ENCODE results near the gene PEF1. TPM values are rescaled to one million over a fixed set of nuclear protein-coding genes. Genes with fewer than 3 reads are reported as not detected.

The PEF1 gene
- total RNA-seq, 4 donors from 2014 or later, result 97.9 to 117 (median 103) TPM

DNA sequence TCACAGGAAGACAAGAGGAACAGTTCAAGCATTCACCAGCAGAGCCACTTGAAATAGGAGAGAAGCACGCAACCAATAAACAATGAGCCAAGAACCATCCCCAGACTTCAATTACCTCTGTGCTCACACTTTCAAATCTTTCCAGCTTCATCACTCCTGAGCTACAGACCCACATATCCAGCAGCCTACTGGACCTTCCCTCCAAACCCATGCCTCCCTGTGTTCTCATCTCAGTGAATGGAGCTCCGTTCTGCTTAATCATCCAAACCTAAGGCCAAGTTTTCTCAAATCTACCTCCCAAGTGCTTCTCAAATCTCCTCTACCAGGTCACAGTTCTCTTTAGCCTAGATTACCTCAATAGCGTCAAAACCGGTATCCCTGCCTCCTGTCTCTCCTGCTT lies 3.7 kb downstream of the PEF1 start:
- Histone ChIP-seq H3K4me3 (no peak overlapping the region), H3K27ac (peak overlapping the region; percentile 35), H3K9me3 (no peaks in the 10 kb centered on the region), H3K4me1 (peaks cover 81% of the 10 kb centered on the region), H3K36me3 (no peaks in the 10 kb centered on the region), H3K27me3 (no peaks in the 10 kb centered on the region)
- no peak for DNase-seq (ENCODE audit: low spot score in 2 of 2)
- 73% methylated on average over 4 of the region's 4 CpGs for WGBS
- TF ChIP-seq POLR2AphosphoS5 (IDR thresholded peaks at IDR 0.05) (no peak), CTCF (IDR thresholded peaks at IDR 0.05) (no peak), POLR2A (IDR thresholded peaks at IDR 0.05) (no peak), EP300 (IDR thresholded peaks at IDR 0.05) (no peak)

DNA sequence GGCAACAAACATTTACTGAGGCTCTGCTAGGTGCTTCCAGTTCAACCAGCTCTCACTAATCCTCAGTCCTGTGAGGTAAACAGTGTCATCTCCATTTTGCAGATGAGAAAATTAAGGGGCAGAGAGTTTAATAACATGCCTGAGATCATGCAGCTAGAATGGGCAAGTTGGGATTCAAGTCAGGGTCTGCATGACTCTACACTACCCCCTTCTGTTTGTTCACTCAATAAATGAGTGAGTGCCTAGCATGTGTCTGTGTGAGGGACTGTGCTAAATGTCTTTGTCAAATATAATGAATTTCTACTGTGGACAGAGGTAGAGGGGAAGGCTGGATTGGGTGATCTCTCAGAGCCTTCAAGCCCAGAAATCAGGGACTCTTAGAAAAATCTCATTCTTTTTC lies 4.5 kb downstream of the PEF1 start:
- no peak for TF ChIP-seq CTCF (IDR thresholded peaks at IDR 0.05)
- TF ChIP-seq POLR2AphosphoS5 (IDR thresholded peaks at IDR 0.05), result no peak
- no peaks in the 10 kb centered on the region for H3K36me3 ChIP-seq
- no peaks in the 10 kb centered on the region for H3K27me3 ChIP-seq
- H3K9me3 ChIP-seq, result no peaks in the 10 kb centered on the region
- peaks cover 81% of the 10 kb centered on the region for H3K4me1 ChIP-seq
- DNase-seq (ENCODE audit: low spot score in 2 of 2), result no peak
- H3K27ac ChIP-seq, result peak overlapping the region; percentile 61
- no peak overlapping the region for H3K4me3 ChIP-seq

- TF ChIP-seq CTCF (IDR thresholded peaks at IDR 0.05) (no peak), POLR2A (IDR thresholded peaks at IDR 0.05) (no peak), EP300 (IDR thresholded peaks at IDR 0.05) (no peak), POLR2AphosphoS5 (IDR thresholded peaks at IDR 0.05) (no peak)
- H3K36me3 ChIP-seq, result peaks cover 3% of the 10 kb centered on the region
- peak overlapping the region; percentile 61 for H3K27ac ChIP-seq
- H3K27me3 ChIP-seq, result no peaks in the 10 kb centered on the region
- H3K9me3 ChIP-seq, result no peaks in the 10 kb centered on the region
- 57% methylated on average over 5 of the region's 5 CpGs for WGBS
- DNase-seq (ENCODE audit: low spot score in 2 of 2), result no peak
- no peak overlapping the region for H3K4me3 ChIP-seq
- H3K4me1 ChIP-seq, result peaks cover 81% of the 10 kb centered on the region
Observed at GRCh38 chr1:31639543-31639942, 5.1 kb downstream of the PEF1 start.

- no peak for TF ChIP-seq CTCF (IDR thresholded peaks at IDR 0.05)
- TF ChIP-seq POLR2AphosphoS5 (IDR thresholded peaks at IDR 0.05), result peak in 1 of 3 donors; percentile 7
- no peak for TF ChIP-seq EP300 (IDR thresholded peaks at IDR 0.05)
- WGBS, result 39% methylated on average over 5 of the region's 5 CpGs
- no peak for DNase-seq (ENCODE audit: low spot score in 2 of 2)
- Histone ChIP-seq H3K36me3 (peaks cover 12% of the 10 kb centered on the region), H3K4me3 (no peak overlapping the region), H3K27ac (peak overlapping the region; percentile 61), H3K4me1 (peaks cover 70% of the 10 kb centered on the region), H3K9me3 (no peaks in the 10 kb centered on the region), H3K27me3 (no peaks in the 10 kb centered on the region)
Observed at GRCh38 chr1:31637915-31638673, 6.6 kb downstream of the PEF1 start.

DNA sequence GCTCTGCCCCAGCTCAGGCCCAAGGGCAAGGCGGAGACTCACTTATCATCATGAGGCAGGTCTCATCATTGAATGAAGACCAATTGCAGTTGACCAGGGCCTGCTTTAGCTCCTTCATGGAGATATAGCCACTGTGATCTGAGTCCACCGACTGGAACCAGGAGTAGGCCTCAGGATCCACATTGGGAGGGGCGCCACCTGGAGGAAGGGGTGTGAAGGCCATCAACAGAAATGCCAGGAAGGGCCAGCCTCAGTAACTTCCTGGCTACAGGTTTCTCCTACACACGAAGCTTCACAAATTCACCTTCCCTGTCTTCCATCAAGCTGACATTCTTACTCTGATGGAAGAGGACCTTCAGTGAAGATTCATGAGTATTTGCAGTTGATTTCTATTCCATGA lies 11.6 kb downstream of the PEF1 start:
- Histone ChIP-seq H3K27ac (no peak overlapping the region), H3K4me1 (peaks cover 30% of the 10 kb centered on the region), H3K36me3 (peaks cover 61% of the 10 kb centered on the region)

More for the DNA sequence above, 11.6 kb downstream of the PEF1 start:
- Histone ChIP-seq H3K4me3 (no peak overlapping the region), H3K9me3 (no peaks in the 10 kb centered on the region), H3K27me3 (no peaks in the 10 kb centered on the region)
- WGBS, result 59% methylated on average over 4 of the region's 4 CpGs
- DNase-seq (ENCODE audit: low spot score in 2 of 2), result no peak
- no peak for TF ChIP-seq EP300 (IDR thresholded peaks at IDR 0.05)
- peak in 1 of 2 donors; percentile 30 for TF ChIP-seq CTCF (IDR thresholded peaks at IDR 0.05)

Data from suprapubic skin (tissue), 4 donors.